ENCODE results near the gene CALD1.

CALD1 gene

DNA sequence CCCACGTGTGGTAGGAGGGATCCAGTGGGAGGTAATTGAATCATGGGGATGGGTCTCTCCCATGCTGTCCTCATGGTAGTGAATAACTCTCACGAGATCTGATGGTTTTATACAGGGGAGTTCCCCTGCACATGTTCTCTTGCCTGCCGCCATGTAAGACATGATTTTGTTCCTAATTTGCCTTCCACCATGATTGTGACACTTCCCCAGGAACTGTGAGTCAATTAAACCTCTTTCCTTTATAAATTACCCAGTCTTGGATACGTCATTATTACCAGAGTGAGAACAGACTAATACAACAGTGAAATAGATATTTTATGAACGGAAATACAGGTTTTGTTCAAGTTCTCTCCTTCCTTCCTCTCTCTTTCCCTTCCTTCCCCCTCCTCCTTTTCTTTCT is 15.8 kb downstream of the CALD1 start:
- Histone ChIP-seq H3K9ac (ENCODE audit: low read depth, low read length) (no peak overlapping the region), H3K4me2 (ENCODE audit: insufficient read depth, low read length) (no peak overlapping the region), H4K20me1 (ENCODE audit: insufficient read depth, low read length) (no peaks in the 10 kb centered on the region), H2AFZ (ENCODE audit: low read depth, low read length) (no peak overlapping the region), H3K79me2 (ENCODE audit: insufficient read depth, low read length) (no peaks in the 10 kb centered on the region), H3K4me1 (ENCODE audit: insufficient read depth, low read length) (no peaks in the 10 kb centered on the region), H3K9me3 (ENCODE audit: insufficient read depth, low read length, severe bottlenecking) (no peaks in the 10 kb centered on the region), H3K27me3 (ENCODE audit: insufficient read depth, low read length, poor library complexity) (no peaks in the 10 kb centered on the region), H3K4me3 (ENCODE audit: low read depth in 1 of 2, low read length in 2 of 2) (no peak overlapping the region), H3K36me3 (ENCODE audit: insufficient read depth, low read length) (no peaks in the 10 kb centered on the region), H3K27ac (ENCODE audit: low read length) (no peak overlapping the region)
- DNase-seq (no peak), ATAC-seq (ENCODE audit: insufficient read depth, low read depth) (no peak)
- TF ChIP-seq, protein P1, sequence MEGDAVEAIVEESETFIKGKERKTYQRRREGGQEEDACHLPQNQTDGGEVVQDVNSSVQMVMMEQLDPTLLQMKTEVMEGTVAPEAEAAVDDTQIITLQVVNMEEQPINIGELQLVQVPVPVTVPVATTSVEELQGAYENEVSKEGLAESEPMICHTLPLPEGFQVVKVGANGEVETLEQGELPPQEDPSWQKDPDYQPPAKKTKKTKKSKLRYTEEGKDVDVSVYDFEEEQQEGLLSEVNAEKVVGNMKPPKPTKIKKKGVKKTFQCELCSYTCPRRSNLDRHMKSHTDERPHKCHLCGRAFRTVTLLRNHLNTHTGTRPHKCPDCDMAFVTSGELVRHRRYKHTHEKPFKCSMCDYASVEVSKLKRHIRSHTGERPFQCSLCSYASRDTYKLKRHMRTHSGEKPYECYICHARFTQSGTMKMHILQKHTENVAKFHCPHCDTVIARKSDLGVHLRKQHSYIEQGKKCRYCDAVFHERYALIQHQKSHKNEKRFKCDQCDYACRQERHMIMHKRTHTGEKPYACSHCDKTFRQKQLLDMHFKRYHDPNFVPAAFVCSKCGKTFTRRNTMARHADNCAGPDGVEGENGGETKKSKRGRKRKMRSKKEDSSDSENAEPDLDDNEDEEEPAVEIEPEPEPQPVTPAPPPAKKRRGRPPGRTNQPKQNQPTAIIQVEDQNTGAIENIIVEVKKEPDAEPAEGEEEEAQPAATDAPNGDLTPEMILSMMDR (IDR thresholded peaks at IDR 0.05; ENCODE audit: borderline replicate concordance, extremely low read depth, low read length, poor library complexity, severe bottlenecking): no peak
- TF ChIP-seq EZH2 (IDR thresholded peaks at IDR 0.05; ENCODE audit: borderline replicate concordance, low read depth, low read length, severe bottlenecking): no peak

DNA sequence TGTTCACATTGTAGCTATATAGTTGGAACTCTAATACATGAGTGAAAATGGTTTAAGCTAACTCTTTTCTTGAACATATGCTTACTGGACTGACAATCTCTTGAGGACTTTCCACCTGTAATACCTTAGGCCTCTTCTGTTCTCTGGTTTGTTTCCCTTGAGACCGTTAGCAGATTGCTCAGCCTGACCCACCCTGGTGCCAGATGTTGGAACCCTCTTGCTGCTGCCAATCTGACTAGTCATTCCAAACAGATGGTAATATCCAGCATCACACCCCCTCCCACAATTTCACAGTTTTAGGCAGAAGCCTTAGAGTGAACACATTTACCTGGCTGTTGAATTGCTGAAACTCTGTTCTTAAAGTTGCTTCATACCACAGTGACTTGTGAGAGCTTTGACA is 18.7 kb downstream of the CALD1 start:
- H3K4me2 ChIP-seq (ENCODE audit: insufficient read depth, low read length): no peak overlapping the region
- DNase-seq (no peak), ATAC-seq (ENCODE audit: insufficient read depth, low read depth) (no peak)
- no peaks in the 10 kb centered on the region for H3K27me3 ChIP-seq (ENCODE audit: insufficient read depth, low read length, poor library complexity)
- no peaks in the 10 kb centered on the region for H3K36me3 ChIP-seq (ENCODE audit: insufficient read depth, low read length)
- H2AFZ ChIP-seq (ENCODE audit: low read depth, low read length): no peak overlapping the region
- no peaks in the 10 kb centered on the region for H3K79me2 ChIP-seq (ENCODE audit: insufficient read depth, low read length)
- no peaks in the 10 kb centered on the region for H4K20me1 ChIP-seq (ENCODE audit: insufficient read depth, low read length)
- no peak overlapping the region for H3K4me3 ChIP-seq (ENCODE audit: low read depth in 1 of 2, low read length in 2 of 2)
- H3K9me3 ChIP-seq (ENCODE audit: insufficient read depth, low read length, severe bottlenecking): no peaks in the 10 kb centered on the region
- H3K9ac ChIP-seq (ENCODE audit: low read depth, low read length): no peak overlapping the region
- H3K27ac ChIP-seq (ENCODE audit: low read length): no peak overlapping the region
- H3K4me1 ChIP-seq (ENCODE audit: insufficient read depth, low read length): no peaks in the 10 kb centered on the region
- TF ChIP-seq, protein P1 (IDR thresholded peaks at IDR 0.05; ENCODE audit: borderline replicate concordance, extremely low read depth, low read length, poor library complexity, severe bottlenecking): no peak
- TF ChIP-seq EZH2 (IDR thresholded peaks at IDR 0.05; ENCODE audit: borderline replicate concordance, low read depth, low read length, severe bottlenecking): no peak

DNA sequence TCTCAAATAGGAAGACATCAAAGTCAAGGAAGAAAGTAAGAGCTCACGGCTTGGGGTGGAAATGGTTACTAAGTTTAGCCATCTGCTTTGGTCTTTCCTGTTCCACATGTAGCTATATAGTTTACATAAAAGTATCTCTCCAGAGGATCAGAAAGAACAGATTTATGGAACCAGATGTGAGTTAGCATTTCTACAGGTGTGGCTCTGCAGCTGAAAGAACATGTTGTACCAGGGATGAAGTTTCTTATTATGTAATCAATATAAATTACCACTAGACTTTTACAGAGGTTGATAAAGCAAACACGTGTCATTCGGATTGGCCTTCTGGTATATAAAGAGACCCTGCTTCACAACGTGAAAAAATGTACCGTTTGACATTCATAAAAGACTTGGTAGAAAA is 19.9 kb downstream of the CALD1 start:
- H3K4me3 ChIP-seq (ENCODE audit: low read depth in 1 of 2, low read length in 2 of 2): no peak overlapping the region
- no peak overlapping the region for H3K4me2 ChIP-seq (ENCODE audit: insufficient read depth, low read length)
- no peaks in the 10 kb centered on the region for H3K79me2 ChIP-seq (ENCODE audit: insufficient read depth, low read length)
- H3K27me3 ChIP-seq (ENCODE audit: insufficient read depth, low read length, poor library complexity): no peaks in the 10 kb centered on the region
- H3K4me1 ChIP-seq (ENCODE audit: insufficient read depth, low read length): no peaks in the 10 kb centered on the region
- no peak overlapping the region for H3K9ac ChIP-seq (ENCODE audit: low read depth, low read length)
- H2AFZ ChIP-seq (ENCODE audit: low read depth, low read length): no peak overlapping the region
- DNase-seq: no peak
- ATAC-seq (ENCODE audit: insufficient read depth, low read depth): no peak
- H4K20me1 ChIP-seq (ENCODE audit: insufficient read depth, low read length): no peaks in the 10 kb centered on the region
- H3K9me3 ChIP-seq (ENCODE audit: insufficient read depth, low read length, severe bottlenecking): no peaks in the 10 kb centered on the region
- H3K27ac ChIP-seq (ENCODE audit: low read length): no peak overlapping the region
- TF ChIP-seq, protein P1 (IDR thresholded peaks at IDR 0.05; ENCODE audit: borderline replicate concordance, extremely low read depth, low read length, poor library complexity, severe bottlenecking): no peak
- TF ChIP-seq EZH2 (IDR thresholded peaks at IDR 0.05; ENCODE audit: borderline replicate concordance, low read depth, low read length, severe bottlenecking): no peak
- H3K36me3 ChIP-seq (ENCODE audit: insufficient read depth, low read length): no peaks in the 10 kb centered on the region

DNA sequence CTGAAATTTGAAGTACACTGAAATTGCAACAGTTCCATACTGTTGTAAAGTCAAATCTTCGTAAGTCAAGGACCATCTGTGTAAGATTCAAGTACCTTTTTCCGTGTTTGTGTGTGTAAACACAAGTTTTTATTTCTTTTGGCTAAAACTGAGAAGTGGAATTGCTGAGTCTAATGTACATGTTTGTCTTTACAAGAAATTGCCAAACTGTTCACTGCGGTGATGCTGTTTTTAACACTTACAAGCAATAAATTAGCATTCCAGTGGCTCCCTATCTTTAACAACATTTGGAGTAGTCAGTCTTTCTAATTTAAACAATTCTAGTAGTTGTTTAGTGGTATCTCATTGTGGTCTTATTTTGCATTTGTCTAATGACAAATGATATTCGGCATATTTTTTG is 23.3 kb downstream of the CALD1 start:
- no peak for ATAC-seq (ENCODE audit: insufficient read depth, low read depth)
- H3K9me3 ChIP-seq (ENCODE audit: insufficient read depth, low read length, severe bottlenecking): no peaks in the 10 kb centered on the region
- no peaks in the 10 kb centered on the region for H4K20me1 ChIP-seq (ENCODE audit: insufficient read depth, low read length)
- no peak overlapping the region for H3K4me2 ChIP-seq (ENCODE audit: insufficient read depth, low read length)
- H3K79me2 ChIP-seq (ENCODE audit: insufficient read depth, low read length): no peaks in the 10 kb centered on the region
- no peak overlapping the region for H2AFZ ChIP-seq (ENCODE audit: low read depth, low read length)
- no peaks in the 10 kb centered on the region for H3K4me1 ChIP-seq (ENCODE audit: insufficient read depth, low read length)
- H3K36me3 ChIP-seq (ENCODE audit: insufficient read depth, low read length): no peaks in the 10 kb centered on the region
- no peak overlapping the region for H3K4me3 ChIP-seq (ENCODE audit: low read depth in 1 of 2, low read length in 2 of 2)
- no peaks in the 10 kb centered on the region for H3K27me3 ChIP-seq (ENCODE audit: insufficient read depth, low read length, poor library complexity)
- no peak overlapping the region for H3K27ac ChIP-seq (ENCODE audit: low read length)
- TF ChIP-seq, protein P1 (IDR thresholded peaks at IDR 0.05; ENCODE audit: borderline replicate concordance, extremely low read depth, low read length, poor library complexity, severe bottlenecking): no peak
- TF ChIP-seq EZH2 (IDR thresholded peaks at IDR 0.05; ENCODE audit: borderline replicate concordance, low read depth, low read length, severe bottlenecking): no peak
- DNase-seq: no peak
- no peak overlapping the region for H3K9ac ChIP-seq (ENCODE audit: low read depth, low read length)

Data from DND-41 (cell line).